Liver (tissue), 9 donors: ENCODE data around the gene ADARB1. TPM values are rescaled to one million over a fixed set of nuclear protein-coding genes. Genes with fewer than 3 reads are reported as not detected.

Source experiments
- DNase-seq: peaks from one replicate; pipeline ENCODE4 v3.0.0-alpha.2; 2017; ENCODE audit warnings: low spot score
- H3K27ac ChIP-seq, 2 donors: one replicate each; pipeline ENCODE4 v1.7.0; 2013; ENCODE audit warnings: inconsistent platforms in 2 of 2, low read length in 2 of 2, control low read depth in 1 of 2, low read depth in 1 of 2, mild to moderate bottlenecking in 1 of 2
- H3K27me3 ChIP-seq, 4 donors: one replicate each; pipeline versions ENCODE4 v1.6.1 to v1.7.0; 2013; ENCODE audit warnings: low read length in 3 of 4, inconsistent platforms in 1 of 4, mild to moderate bottlenecking in 1 of 4, moderate library complexity in 1 of 4; ENCODE audit not compliant: control insufficient read depth in 4 of 4, insufficient read depth in 4 of 4
- H3K36me3 ChIP-seq, 4 donors: one replicate each; pipeline versions ENCODE4 v1.6.1 to v1.7.0; 2013; ENCODE audit warnings: low read length in 3 of 4, mild to moderate bottlenecking in 3 of 4, low read depth in 1 of 4, moderate library complexity in 1 of 4; ENCODE audit not compliant: control insufficient read depth in 4 of 4, insufficient read depth in 3 of 4
- H3K4me1 ChIP-seq, 4 donors: one replicate each; pipeline versions ENCODE4 v1.6.1 to v1.7.0; 2013; ENCODE audit warnings: low read length in 3 of 4, mild to moderate bottlenecking in 3 of 4, moderate library complexity in 1 of 4; ENCODE audit not compliant: control insufficient read depth in 4 of 4, insufficient read depth in 4 of 4
- H3K4me3 ChIP-seq, 3 donors: one replicate each; pipeline versions ENCODE4 v1.6.1 to v1.7.0; 2013; ENCODE audit warnings: low read length in 3 of 3, control low read depth in 1 of 3, low read depth in 1 of 3, mild to moderate bottlenecking in 1 of 3
- H3K9ac ChIP-seq, 2 donors: one replicate each; pipeline ENCODE4 v1.7.0; 2013; ENCODE audit warnings: low read length in 2 of 2, mild to moderate bottlenecking in 2 of 2, moderate library complexity in 2 of 2, control low read depth in 1 of 2, low read depth in 1 of 2
- H3K9me3 ChIP-seq, 4 donors: one replicate each; pipeline versions ENCODE4 v1.6.1 to v1.7.0; 2013; ENCODE audit warnings: low read length in 3 of 4; ENCODE audit not compliant: control insufficient read depth in 4 of 4
- ATF3 ChIP-seq: IDR thresholded peaks from 2 replicates; pipeline ENCODE4 v1.6.1; 2016; ENCODE audit warnings: antibody characterized with exemption
- CTCF ChIP-seq: fragments of 150-350 bp; IDR thresholded peaks from 2 replicates; pipeline ENCODE4 v1.5.1; 2017; ENCODE audit warnings: improper control_type of control experiment, low read depth, low read length; ENCODE audit not compliant: missing input control
- EGR1 ChIP-seq, 2 donors: IDR thresholded peaks; 2 replicates each; pipeline ENCODE4 v1.6.1; 2016 to 2018; ENCODE audit warnings: antibody characterized with exemption in 2 of 2, low read depth in 2 of 2
- FOXA1 ChIP-seq: IDR thresholded peaks from 2 replicates; pipeline ENCODE4 v1.6.1; 2016; ENCODE audit warnings: antibody characterized with exemption
- FOXA2 ChIP-seq: IDR thresholded peaks from 2 replicates; pipeline ENCODE4 v1.6.1; 2016; ENCODE audit warnings: antibody characterized with exemption
- GABPA ChIP-seq, 2 donors: IDR thresholded peaks in 1 of 2; conservative IDR thresholded peaks in 1 of 2; 2 replicates each; pipeline ENCODE4 v1.6.1; 2016; ENCODE audit warnings: antibody characterized with exemption in 2 of 2, mild to moderate bottlenecking in 1 of 2, moderate library complexity in 1 of 2
- HNF4A ChIP-seq, 2 donors: conservative IDR thresholded peaks; 2 replicates each; pipeline ENCODE4 v1.6.1; 2016; ENCODE audit warnings: antibody characterized with exemption in 2 of 2, mild to moderate bottlenecking in 2 of 2
- HNF4G ChIP-seq: IDR thresholded peaks from 2 replicates; pipeline ENCODE4 v1.6.1; 2016; ENCODE audit warnings: antibody characterized with exemption
- JUND ChIP-seq, 2 donors: IDR thresholded peaks; 2 replicates each; pipeline ENCODE4 v1.6.1; 2016; ENCODE audit warnings: antibody characterized with exemption in 2 of 2
- MAX ChIP-seq: IDR thresholded peaks from 2 replicates; pipeline ENCODE4 v1.6.1; 2016; ENCODE audit warnings: antibody characterized with exemption
- NR2F2 ChIP-seq: IDR thresholded peaks from 2 replicates; pipeline ENCODE4 v1.6.1; 2016; ENCODE audit warnings: antibody characterized with exemption
- RAD21 ChIP-seq, 2 donors: IDR thresholded peaks; 2 replicates each; pipeline ENCODE4 v1.6.1; 2016; ENCODE audit warnings: antibody characterized with exemption in 2 of 2, mild to moderate bottlenecking in 2 of 2
- REST ChIP-seq: IDR thresholded peaks from 2 replicates; pipeline ENCODE4 v1.6.1; 2016; ENCODE audit warnings: antibody characterized with exemption, mild to moderate bottlenecking
- RXRA ChIP-seq, 2 donors: IDR thresholded peaks; 2 replicates each; pipeline ENCODE4 v1.6.1; 2017 to 2018; ENCODE audit warnings: antibody characterized with exemption in 2 of 2, mild to moderate bottlenecking in 1 of 2
- SP1 ChIP-seq: IDR thresholded peaks from 2 replicates; pipeline ENCODE4 v1.6.1; 2018; ENCODE audit warnings: antibody characterized with exemption, mild to moderate bottlenecking
- TAF1 ChIP-seq: conservative IDR thresholded peaks from 2 replicates; pipeline ENCODE4 v1.6.1; 2016; ENCODE audit warnings: antibody characterized with exemption, mild to moderate bottlenecking
- YY1 ChIP-seq: IDR thresholded peaks from 2 replicates; pipeline ENCODE4 v1.6.1; 2016; ENCODE audit warnings: antibody characterized with exemption, mild to moderate bottlenecking
- ZBTB33 ChIP-seq: IDR thresholded peaks from 2 replicates; pipeline ENCODE4 v1.6.1; 2016; ENCODE audit warnings: antibody characterized with exemption
- WGBS: extraction: QIAGEN DNeasy Blood & Tissue Kit; methylation state at CpG from one replicate; pipeline ENCODE4 v1.1.7; 2013; 5-methylcytosine and 5-hydroxymethylcytosine counted together
- polyA plus RNA-seq, 2 donors: library from polyadenylated mRNA; stranded (reverse) in 1 of 2; unstranded in 1 of 2; fragments of 200-250 nt in 1 of 2; fragments of >200 nt in 1 of 2; fragmentation: Nextera tagmentation in 1 of 2; extraction: Ambion mirVana in 1 of 2; gene quantifications; one replicate each; pipeline versions ENCODE4 v1.2.1 to v1.2.3, GENCODE V29; 2013 to 2015
- total RNA-seq, 2 donors: library from RNA; depleted of rRNA; stranded (reverse); fragments of >200 nt; gene quantifications; one replicate each; pipeline ENCODE4 v1.2.3, GENCODE V29; 2014
- donor health status: healthy.
- donor health status: healthy.
- donor health status: healthy.
- donor health status: healthy.
- donor health status: healthy.

The ADARB1 gene
- total and polyA plus RNA-seq, 4 donors: 1.6 to 7.8 (median 2.9) TPM

GRCh38 chr21:45067462-45068285 lies 6.7 kb upstream of the ADARB1 start:
- Histone ChIP-seq H3K27me3 (no peaks in the 10 kb centered on the region), H3K36me3 (no peaks in the 10 kb centered on the region), H3K9ac (no peak overlapping the region), H3K4me3 (no peak overlapping the region), H3K27ac (no peak overlapping the region), H3K4me1 (no peaks in the 10 kb centered on the region), H3K9me3 (no peaks in the 10 kb centered on the region)
- TF ChIP-seq EGR1 (IDR thresholded peaks at IDR 0.05; ENCODE audit: low read depth in 2 of 2) (no peak), JUND (IDR thresholded peaks at IDR 0.05) (no peak), ATF3 (no peak), TAF1 (no peak), RXRA (IDR thresholded peaks at IDR 0.05) (no peak), FOXA2 (no peak), GABPA (IDR thresholded peaks at IDR 0.05 in 1 of 2, conservative IDR thresholded peaks at IDR 0.05 in 1 of 2) (no peak), CTCF (no peak), YY1 (no peak), MAX (no peak), REST (no peak), FOXA1 (no peak), NR2F2 (no peak), HNF4G (no peak), SP1 (no peak), RAD21 (IDR thresholded peaks at IDR 0.05) (no peak), ZBTB33 (no peak), HNF4A (conservative IDR thresholded peaks at IDR 0.05) (no peak)
- 93% methylated on average over 18 of the region's 18 CpGs for WGBS
- DNase-seq: no peak
